NCI-H345 (cell line): ENCODE data around the gene ACTR2.
"Not testable (repeated sequence)": the region's sequence is repeated elsewhere in the genome, so short reads cannot be mapped to it uniquely, and the experiment has no call there.

Experiments used
- DNase-seq: peaks from one replicate; lab custom pipeline; 2025; lab: John Stamatoyannopoulos, UW

Gene ACTR2

DNA sequence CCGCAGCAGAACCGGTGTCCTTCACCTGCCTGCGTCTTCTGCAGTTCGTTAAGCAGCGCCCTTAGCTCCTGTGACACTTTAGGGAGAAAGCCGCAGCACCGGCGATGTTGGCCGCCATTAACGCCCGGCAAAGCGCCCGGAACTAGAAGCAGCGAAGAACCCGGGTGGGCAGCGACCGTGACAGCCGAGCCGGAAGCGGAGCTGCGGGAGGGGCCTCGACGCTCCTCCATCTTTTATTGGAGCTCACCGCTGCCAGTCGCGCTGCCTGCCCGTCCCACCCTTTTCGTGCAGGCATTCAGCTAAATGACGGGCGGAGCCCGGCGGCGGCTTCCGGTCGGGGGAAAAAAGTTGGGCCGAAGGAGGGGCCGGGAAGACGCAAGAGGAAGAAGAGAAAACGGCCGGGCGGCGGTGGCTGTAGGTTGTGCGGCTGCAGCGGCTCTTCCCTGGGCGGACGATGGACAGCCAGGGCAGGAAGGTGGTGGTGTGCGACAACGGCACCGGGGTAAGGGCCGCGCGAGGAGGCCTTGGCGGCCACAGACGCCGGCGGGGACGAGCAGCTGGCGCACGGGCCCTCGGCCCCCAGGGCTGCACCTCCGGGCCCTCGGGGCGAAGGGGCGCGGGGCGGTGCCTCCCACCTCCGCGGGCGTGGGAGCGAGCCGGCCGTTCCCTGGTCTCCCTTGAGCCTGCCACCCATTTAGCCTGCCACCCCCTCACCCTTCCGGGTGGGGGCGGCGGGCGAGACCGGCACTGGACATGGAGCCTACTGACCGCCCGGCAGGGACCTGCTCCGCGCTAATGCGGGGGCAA is at the start of gene ACTR2:
Gene ACTR2, plus strand, starts transcription at position 376 of the 807 bp plus-strand sequence. Its CDS starts 79 bp downstream, at position 455.
- DNase-seq, result peak; percentile 95

DNA sequence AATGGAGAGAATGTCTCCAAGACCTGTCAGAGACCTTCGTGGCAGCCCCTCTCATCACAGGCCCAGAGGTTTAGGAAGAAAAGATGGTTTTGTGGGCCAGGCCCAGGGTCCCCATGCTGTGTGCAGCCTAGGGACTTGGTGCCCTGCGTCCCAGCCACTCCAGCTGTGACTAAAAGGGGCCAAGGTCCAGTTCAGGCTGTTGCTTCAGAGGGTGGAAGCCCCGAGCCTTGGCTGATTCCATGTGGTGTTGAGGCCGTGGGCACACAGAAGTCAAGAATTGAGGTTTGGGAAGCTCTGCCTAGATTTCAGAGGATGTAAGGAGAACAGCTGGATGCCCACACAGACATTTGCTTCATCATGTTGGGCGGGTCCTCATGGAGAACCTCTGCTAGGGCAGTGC is 45.1 kb upstream of the ACTR2 start:
- no peak for DNase-seq

DNA sequence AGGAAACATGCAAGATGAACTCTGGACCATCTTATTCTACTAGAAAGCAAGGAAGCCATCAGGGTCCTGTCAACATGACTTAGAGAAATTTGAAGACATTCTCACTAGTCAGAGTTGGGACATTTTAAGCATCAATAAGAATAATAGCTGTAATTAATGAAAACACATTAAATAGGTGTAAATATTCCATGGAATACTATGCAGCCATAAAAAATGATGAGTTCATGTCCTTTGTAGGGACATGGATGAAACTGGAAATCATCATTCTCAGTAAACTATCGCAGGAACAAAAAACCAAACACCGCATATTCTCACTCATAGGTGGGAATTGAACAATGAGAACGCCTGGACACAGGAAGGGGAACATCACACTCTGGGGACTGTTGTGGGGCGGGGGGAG is 44.2 kb upstream of the ACTR2 start:
- not testable (repeated sequence) for DNase-seq

DNA sequence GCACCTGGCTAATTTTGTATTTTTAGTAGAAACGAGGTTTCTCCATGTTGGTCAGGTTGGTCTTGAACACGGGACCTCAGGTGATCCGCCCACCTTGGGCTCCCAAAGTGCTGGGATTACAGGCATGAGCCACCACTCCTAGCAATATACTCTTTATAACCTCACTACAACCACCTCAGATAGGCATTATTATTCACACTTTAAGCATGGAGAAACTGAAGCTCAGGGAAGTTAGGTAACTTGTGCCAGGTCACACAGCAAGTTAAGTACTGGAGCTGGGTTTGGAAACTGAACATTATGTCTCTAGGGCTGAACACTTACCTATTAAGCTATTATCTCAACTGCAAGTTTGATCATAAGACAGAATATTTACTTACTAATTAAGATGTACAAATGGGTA is 42.6 kb upstream of the ACTR2 start:
- no peak for DNase-seq

DNA sequence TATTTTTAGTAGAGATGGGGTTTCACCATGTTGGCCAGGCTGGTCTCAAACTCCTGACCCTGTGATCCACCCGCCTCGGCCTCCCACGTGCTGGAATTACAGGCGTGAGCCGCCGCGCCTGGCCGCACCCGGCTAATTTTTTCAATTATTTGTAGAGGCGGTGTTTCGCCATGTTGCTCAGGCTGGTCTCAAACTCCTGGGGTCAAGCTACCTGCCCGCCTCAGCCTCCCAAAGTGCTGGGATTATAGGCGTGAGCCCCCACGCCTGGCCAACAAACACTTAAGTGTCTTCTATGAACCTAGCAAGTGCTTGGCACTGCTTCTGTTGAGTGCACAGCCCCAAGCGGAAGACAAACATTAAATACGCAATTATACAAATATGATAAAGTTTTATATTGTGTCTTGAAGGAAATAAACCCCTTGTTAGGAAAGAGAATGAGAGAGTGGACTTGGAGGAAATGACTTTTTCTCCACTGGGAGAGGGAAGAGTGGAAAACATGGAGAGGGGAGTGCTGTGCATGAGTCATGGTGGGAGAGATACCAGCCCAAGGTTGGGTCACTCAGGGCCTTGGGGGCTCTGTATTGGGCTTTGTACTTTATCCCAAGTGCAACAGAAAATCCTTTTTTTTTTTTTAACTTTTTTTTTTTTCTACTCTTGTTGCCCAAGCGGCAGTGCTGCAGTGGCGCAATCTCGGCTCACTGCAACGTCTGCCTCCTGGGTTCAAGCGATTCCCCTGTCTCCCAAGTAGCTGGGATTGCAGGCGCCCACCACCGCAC is 41.4 kb upstream of the ACTR2 start:
- no peak for DNase-seq

DNA sequence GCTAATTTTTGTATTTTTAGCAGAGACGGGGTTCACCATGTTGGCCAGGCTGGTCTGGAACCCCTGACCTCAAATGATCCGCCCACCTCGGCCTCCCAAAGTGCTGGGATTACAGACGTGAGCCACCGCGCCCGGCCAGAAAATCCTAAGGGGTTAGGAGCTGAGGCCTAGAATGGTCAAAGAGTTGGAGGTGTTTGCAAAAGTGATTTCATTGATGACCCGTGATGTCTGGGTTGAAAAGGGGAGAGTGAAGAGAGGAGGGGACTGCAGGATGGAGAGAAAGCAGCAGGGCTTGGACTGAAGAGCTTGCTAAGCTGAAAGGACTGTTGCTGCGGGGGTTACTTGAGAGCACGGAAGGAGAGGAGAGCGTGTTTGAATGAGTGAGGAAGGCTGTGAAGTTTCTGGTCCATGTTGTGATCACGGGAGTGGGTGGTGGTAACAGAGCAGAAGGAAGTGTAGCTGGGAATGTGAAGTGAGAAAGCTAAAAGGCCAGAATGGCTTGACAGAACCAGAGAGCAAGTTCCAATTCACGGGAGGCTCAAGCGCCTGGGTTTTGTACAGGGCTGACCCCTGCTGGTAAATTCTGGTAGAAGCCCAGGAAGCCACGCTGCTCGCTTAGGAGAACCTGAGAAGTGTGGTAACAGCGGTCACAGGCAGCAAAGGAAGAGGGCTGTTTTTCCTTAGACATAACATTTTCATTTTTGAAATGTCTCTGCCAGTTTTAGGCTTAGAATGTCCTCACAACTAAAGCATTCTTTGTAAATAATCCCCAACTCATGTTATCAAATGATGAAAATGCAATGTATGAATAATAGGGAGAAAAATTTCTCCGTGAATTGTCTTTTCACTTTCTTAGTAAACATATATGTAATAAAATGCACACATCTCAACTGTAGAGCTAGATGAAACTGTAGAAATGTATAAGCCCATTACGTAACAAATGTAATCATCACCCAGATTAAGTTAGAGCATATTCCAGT is 40.5 kb upstream of the ACTR2 start:
- peak; percentile 28 for DNase-seq

DNA sequence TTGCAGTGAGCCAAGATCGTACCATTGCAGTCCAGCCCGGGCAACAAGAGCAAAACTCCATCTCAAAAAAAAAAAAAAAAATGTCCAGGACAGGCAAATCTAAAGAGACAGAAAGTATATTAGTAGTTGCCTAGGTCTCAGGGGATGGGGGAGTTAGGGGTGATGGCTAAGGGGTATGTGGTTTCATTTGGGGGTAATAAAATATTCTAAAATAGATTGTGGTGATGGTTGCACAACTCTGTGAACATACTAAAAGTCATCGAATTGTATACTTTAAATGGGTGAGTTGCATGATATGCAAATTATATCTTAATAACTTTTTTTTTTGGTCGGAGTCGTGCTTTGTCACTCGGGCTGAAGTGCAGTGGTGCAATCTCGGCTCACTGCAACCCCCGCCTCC is 34.2 kb upstream of the ACTR2 start:
- DNase-seq, result no peak

DNA sequence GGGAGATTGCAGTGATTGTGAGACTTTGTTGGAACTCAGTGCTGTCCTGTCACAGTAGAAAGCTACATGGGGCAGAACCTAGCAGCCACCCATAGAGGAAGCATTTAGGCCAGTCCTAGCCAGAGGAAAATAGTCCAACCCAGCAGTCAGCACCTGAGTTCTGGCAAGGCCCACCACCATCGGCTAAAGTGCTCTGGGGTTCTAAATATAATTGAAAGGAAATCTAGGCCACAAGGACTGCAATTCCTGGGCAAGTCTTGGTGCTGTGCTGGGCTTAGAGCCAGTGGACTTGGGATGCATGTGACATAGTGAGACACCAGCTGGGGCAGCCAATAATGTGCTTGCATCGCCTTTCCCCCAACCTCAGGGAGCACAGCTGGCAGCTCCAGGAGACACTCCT is 28.9 kb upstream of the ACTR2 start:
- DNase-seq, result no peak

DNA sequence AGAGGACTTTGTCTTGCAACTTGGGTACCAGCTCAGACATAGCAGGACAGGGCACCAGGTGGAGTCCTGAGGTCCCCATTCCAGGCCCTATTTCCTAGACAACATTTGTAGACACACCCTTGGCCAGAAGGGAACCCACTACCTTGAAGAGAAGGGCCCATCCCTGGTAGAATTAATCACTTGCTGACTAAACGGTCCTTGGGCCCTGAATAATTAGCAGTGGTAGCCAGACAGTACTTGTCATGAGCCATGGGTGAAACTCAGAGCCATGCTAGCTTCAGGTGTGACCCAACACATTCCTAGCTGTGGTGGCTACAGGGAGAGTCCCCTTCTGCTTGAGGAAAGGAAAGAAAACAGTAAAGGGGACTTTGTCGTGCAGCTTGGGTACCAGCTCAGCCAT is 28.5 kb upstream of the ACTR2 start:
- no peak for DNase-seq

DNA sequence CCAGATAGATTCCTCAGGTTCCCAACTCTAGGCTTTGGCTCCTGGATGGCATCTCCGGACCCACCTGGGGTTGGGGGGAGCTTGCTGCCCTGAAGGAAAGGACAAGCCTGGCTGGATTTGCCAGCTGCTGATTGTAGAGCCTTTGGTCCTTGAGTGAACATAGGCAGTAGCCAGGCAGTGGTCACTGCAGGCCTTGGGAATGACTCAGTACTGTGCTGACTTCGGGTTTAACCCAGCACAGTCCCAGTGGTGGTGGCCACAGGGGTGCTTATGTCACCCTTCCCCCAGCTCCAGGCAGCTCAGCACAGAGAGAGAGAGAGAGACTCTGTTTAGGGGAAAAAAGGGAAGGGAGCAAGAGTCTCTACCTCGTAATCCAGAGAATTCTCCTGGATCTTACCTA is 27.7 kb upstream of the ACTR2 start:
- no peak for DNase-seq

DNA sequence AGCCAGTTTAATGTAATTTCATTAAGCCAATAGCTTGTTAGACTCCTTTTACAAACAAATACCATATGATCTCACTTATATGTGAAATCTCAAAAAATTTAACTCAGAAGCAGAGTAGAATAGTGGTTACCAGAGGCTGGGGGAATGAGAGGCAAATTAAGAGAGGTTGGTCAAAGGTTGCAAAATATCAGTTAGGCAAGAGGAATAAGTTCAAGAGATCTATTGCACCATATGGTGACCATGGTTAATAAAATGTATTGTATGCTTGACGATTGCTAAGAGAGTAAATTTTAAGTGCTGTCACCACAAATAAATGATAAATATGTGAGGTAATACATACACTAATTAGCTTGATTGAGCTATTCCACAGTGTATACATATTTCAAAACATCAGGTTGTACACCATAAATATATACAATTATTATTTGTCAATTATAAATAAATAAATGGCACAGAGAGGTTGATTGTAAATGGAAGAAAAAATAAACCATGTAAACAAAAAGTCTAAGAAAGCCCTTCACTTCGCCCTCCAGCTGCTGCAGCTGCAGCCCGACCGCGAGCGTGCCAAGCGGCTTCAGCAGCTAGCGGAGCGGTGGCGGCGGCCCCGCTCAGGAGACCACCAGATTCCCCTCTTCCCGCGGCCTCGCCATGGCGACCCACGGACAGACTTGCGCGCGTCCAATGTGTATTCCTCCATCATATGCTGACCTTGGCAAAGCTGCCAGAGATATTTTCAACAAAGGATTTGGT is 23.0 kb upstream of the ACTR2 start:
- DNase-seq, result no peak

DNA sequence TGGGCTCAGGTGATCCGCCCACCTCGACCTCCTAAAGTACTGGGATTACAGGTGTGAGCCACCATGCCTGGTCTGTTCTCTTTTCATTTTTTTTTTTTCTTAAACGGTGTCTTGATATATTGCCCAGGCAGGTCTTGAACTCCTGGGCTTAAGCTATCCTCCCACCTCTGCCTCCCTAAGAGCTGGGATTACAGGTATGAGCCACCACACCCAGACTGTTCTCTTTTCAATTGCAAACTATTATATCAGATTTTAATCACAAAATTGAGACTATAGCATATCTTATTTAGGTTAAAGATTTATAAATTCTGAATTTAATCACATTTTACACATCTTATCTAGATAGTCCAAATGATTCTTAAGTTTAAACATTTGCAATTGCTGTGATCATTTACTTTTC is 15.5 kb upstream of the ACTR2 start:
- no peak for DNase-seq

DNA sequence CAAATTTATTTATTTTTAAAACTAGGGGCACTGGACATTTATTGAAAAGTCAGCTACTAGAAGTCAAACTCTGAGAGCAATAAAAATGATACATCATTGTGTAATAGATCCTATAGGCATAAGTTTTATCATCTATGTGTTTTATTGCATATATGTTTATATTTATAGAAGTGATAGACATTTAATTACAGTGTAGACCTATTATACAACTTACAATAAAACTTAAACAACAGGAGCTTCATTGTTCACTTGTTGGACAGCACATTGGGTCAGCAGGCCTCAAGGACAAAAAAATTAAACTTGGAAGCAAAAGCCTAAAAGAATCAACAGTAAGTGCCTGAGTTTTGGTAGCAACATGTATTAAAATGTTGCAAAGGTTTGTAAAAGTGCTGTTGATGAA is 15.0 kb upstream of the ACTR2 start:
- no peak for DNase-seq

DNA sequence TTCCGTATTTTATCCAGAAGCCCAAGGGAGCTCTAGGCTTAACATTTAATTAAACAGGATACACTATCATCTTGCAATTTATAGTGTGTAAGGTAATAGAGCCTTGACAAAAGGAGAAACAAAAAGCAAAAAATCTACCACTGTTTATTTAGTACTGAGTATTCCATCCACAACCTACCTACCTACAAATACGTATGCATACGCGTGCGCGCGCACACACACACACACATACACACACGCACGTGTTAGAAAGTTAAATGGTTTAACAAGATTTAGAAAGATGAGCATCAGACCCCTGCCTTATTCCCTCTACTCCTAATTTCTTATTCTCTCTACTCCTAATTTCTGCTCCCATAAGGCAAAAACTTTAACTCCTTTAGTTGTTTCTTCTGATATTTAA is 14.6 kb upstream of the ACTR2 start:
- DNase-seq, result no peak

DNA sequence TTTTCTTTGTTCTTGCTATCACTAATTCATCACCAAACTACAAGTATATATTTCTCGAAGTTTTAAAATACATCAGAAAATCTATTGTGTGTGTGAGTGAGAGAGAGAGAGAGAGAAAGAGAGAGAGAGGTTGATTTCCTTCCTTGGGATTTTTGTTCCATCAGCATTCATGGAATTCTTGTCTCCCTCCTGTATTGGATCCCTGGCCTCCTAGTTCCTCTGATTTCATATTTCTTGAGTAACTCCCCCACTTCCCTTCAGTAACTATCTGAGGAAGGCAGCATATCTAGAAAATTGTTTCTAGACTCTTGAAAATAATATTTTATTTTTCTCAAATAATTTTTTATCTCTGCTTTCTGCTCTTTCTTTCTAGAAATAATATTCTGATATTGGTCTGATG is 13.3 kb upstream of the ACTR2 start:
- no peak for DNase-seq

DNA sequence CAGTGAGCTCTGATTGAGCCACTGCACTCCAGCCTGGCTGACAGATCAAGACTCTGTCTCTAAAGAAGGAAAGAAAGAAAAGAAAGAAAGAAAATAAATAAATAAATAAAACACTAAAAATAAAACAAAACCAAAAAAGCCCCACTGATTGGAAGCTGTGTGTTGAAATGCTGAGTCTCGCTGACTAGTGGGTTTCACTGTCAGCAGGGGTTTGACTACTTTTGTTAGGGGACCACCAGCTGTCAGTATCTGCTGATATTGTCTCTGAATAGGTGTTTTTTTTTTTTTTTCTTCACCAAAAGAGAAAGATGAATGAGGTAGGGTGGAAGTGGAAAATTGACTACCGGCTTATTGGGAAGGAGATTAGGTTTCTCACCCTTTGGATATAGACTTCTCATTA is 12.8 kb upstream of the ACTR2 start:
- no peak for DNase-seq

DNA sequence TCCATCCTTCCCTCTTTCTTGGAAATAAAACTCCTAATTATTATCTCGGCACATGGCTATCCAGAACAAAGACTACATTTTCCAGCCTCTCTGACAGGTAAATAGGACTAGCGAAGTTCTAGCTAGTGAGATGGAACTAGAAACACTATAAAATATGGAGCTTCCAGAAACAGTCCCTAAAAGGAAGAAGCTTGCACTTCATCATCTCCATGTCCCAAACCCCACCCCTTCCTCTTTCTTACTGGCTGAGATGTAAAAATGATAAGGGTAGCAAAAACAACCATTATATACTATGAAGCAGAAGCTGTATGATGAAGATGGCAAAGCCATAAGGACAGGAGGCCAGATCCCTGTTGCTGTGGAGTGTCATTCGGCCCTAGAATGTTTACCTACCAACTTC is 11.7 kb upstream of the ACTR2 start:
- no peak for DNase-seq

DNA sequence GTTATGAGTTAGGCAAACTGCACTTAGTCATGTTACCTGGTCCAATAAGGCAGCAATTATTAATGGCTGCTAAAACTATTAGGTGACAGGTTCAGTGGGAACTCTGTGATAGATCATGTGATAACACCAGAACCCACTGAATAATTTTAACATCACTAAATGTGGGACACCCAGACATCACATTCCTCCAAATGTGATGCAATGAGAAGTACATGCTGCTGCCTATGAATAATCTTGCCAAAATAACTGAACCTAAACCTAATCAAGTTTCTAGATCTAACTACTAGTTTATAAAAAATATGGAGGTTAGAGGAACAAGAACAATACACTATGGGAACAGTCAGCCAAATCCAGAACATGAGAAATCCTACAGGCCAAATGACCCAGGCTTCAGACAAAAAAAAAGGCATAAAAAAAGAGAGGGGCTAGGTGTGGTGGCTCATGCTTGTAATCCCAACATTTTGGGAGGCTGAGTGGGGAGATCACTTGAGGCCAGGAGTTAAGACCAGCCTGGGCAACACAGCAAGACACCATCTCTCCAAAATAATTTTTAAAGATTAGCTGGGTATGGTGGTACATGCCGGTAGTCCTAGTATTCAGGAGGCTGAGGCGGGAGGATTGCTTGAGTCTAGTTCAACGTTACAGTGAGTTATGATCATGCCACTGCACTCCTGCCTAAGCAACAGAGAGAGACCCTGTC is 7.0 kb upstream of the ACTR2 start:
- DNase-seq, result no peak

DNA sequence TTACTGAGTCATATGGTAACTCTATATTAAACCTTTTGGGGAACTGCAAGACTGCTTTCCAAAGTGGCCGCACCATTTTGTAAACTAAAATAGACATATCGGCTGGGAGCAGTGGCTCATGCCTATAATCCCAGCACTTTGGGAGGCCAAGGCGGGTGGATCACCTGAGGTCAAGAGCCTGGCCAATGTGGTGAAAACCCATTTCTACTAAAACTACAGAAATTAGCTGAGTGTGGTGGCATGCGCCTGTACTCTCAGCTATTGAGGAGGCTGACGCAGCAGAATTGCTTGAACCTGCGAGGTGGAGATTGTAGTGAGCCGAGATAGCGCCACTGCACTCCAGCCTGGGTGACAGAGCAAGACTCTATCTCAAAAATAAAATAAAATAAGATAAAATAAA is 6.4 kb upstream of the ACTR2 start:
- DNase-seq, result not testable (repeated sequence)

DNA sequence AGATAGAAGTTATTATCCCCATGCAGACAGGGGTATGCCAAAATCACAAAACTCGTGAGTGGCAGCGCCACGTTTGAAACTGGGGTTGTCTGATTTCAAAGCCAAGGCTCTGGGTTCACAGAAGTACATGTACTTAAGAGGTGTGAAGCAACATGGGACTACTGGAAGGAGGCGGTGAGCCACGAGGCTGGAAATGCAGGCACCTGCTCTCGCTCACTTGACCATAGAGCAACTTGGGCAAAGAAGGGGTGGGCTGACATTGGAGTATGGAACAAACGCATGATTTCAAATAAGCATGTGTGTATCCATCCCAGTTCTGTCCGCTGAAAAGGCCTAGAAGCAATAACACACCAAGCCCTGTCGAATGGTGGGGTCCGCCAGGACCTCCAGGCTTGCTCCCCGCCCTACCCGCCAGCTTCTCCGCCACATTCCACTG is 593 bp upstream of the ACTR2 start:
- no peak for DNase-seq

DNA sequence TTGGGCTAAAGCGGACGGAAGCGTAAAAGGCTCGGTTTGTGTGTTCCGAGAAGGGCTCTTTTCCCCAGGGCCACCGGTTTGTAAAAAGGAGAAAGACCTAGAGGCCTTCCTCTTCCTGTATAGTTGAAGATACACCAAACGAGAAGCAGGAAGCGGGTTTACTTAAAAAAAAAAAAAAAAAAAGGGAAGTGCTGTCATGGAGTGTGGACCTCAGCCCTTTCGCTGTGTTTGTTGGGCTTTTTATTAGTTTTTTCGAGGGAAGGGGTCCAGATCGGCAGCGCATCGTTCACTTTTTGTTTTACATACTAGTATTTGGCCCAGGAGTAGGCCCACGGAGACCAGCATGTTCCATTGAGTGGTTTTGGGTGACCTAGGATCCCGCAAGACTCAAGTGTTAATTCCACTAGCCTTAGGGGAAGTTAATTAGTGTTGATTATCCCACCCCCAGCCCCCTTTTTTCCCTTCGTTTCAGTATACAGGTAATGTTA is 676 bp downstream of the ACTR2 start:
- no peak for DNase-seq
